Measurements from ENCODE around the gene FAM184B.

The FAM184B gene

DNA sequence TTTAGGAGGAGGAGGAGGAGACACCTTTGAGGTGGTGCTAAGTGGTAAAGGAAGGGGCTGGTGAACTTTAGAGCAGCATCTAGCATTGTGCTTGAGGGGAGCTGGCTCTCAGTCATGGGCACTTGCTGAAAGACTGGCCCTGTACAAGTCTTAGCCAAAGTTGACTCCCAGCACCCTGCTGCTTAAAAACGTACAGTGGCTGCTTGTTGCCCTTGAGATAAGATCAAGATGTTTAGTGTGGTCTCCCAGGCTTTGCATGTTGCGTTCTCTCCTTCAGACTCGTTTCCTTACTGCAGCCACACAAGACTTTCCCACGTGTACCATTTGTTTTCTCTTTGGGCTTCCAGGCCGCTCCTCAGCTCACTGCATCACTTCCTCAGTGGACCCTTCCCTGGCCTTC lies 165.1 kb downstream of the FAM184B start:
- H3K27me3 ChIP-seq (ENCODE audit: insufficient read depth, low read length): no peaks in the 10 kb centered on the region
- peak overlapping the region; percentile 16; the same call in 1 of the 2 replicates for H3K4me2 ChIP-seq (ENCODE audit: low read length)
- peaks cover 15% of the 10 kb centered on the region; the same call in 1 of the 2 replicates for H3K36me3 ChIP-seq (ENCODE audit: insufficient read depth, low read length)
- no peak overlapping the region for H3K4me3 ChIP-seq (ENCODE audit: low read depth, low read length, poor library complexity, severe bottlenecking)
- H3K79me2 ChIP-seq (ENCODE audit: insufficient read depth, low read length): peaks cover 33% of the 10 kb centered on the region
- H3F3A ChIP-seq (ENCODE audit: insufficient read depth, low read length): no peaks in the 10 kb centered on the region
- TF ChIP-seq, protein P1, sequence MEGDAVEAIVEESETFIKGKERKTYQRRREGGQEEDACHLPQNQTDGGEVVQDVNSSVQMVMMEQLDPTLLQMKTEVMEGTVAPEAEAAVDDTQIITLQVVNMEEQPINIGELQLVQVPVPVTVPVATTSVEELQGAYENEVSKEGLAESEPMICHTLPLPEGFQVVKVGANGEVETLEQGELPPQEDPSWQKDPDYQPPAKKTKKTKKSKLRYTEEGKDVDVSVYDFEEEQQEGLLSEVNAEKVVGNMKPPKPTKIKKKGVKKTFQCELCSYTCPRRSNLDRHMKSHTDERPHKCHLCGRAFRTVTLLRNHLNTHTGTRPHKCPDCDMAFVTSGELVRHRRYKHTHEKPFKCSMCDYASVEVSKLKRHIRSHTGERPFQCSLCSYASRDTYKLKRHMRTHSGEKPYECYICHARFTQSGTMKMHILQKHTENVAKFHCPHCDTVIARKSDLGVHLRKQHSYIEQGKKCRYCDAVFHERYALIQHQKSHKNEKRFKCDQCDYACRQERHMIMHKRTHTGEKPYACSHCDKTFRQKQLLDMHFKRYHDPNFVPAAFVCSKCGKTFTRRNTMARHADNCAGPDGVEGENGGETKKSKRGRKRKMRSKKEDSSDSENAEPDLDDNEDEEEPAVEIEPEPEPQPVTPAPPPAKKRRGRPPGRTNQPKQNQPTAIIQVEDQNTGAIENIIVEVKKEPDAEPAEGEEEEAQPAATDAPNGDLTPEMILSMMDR (IDR thresholded peaks at IDR 0.05; ENCODE audit: low read length): no peak
- no peak for TF ChIP-seq EZH2 (IDR thresholded peaks at IDR 0.05; ENCODE audit: borderline replicate concordance, low read length)
- H2AFZ ChIP-seq (ENCODE audit: low read length): no peak overlapping the region
- H3K9me2 ChIP-seq (ENCODE audit: low read depth, low read length): no peaks in the 10 kb centered on the region
- H4K20me1 ChIP-seq (ENCODE audit: insufficient read depth, low read length): no peaks in the 10 kb centered on the region
- no peaks in the 10 kb centered on the region for H3K9me3 ChIP-seq (ENCODE audit: low read length)
- peaks cover 15% of the 10 kb centered on the region for H3K4me1 ChIP-seq (ENCODE audit: insufficient read depth, low read length, severe bottlenecking)
- no peak overlapping the region for H3K27ac ChIP-seq (ENCODE audit: low read depth, low read length, poor library complexity, severe bottlenecking)
- no peak overlapping the region for H3K9ac ChIP-seq (ENCODE audit: low read length)

DNA sequence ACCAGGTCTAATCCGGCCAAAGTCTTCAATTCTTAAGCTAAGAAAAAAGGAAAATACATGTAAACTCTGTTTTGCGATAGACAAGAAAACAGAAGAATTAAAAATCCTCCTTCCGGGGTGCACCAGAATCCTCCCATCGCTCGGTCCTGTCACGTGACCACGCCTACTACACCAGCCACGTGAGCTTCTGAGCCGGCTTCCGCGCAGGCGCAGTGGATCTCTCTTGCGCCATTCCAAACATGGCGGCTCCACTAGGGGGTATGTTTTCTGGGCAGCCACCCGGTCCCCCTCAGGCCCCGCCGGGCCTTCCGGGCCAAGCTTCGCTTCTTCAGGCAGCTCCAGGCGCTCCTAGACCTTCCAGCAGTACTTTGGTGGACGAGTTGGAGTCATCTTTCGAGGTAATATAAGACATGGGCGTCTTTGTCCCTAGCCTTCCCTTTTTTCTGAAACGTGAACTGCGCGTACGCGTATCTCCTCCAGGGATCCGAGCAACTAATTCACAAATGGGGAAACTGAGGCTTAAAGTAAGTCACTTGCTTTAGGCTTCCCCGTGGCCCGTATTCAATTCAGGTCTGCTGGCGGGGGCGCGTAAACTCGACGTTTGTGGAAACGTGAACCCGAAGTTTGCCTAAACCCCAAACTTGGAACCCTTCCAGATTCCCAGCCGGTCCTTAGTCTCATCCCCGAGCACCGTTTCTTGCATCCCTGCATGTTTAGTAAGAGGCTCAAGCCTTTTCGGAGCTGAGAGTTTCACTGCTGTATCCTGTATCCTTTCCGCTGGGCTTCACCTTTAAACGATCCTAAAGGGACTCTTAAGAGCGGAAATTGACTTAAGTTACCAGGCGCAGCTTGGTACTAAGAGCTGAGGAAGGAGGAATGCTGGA lies 166.8 kb downstream of the FAM184B start, which contains the start of gene MED28:
Gene MED28, plus strand, starts transcription at position 226 of the 884 bp plus-strand sequence. Its CDS starts 14 bp downstream, at position 240.
- H3K9me2 ChIP-seq (ENCODE audit: low read depth, low read length): no peaks in the 10 kb centered on the region
- no peaks in the 10 kb centered on the region for H3K27me3 ChIP-seq (ENCODE audit: insufficient read depth, low read length)
- H3K4me2 ChIP-seq (ENCODE audit: low read length): peak within 1 kb of the TSS; percentile 89
- H3K9ac ChIP-seq (ENCODE audit: low read length): peak within 1 kb of the TSS; percentile 97
- no peaks in the 10 kb centered on the region for H4K20me1 ChIP-seq (ENCODE audit: insufficient read depth, low read length)
- H3K79me2 ChIP-seq (ENCODE audit: insufficient read depth, low read length): peaks cover 33% of the 10 kb centered on the region
- H3K27ac ChIP-seq (ENCODE audit: low read depth, low read length, poor library complexity, severe bottlenecking): peak within 1 kb of the TSS; percentile 10
- no peak for TF ChIP-seq EZH2 (IDR thresholded peaks at IDR 0.05; ENCODE audit: borderline replicate concordance, low read length)
- TF ChIP-seq, protein P1 (IDR thresholded peaks at IDR 0.05; ENCODE audit: low read length): no peak
- H3K9me3 ChIP-seq (ENCODE audit: low read length): no peaks in the 10 kb centered on the region
- H3F3A ChIP-seq (ENCODE audit: insufficient read depth, low read length): no peaks in the 10 kb centered on the region
- H3K4me1 ChIP-seq (ENCODE audit: insufficient read depth, low read length, severe bottlenecking): peaks cover 15% of the 10 kb centered on the region
- peak within 1 kb of the TSS; percentile 89; the same call in 1 of the 2 replicates for H2AFZ ChIP-seq (ENCODE audit: low read length)
- peak within 1 kb of the TSS; percentile 96 for H3K4me3 ChIP-seq (ENCODE audit: low read depth, low read length, poor library complexity, severe bottlenecking)
- peaks cover 12% of the 10 kb centered on the region; the same call in 1 of the 2 replicates for H3K36me3 ChIP-seq (ENCODE audit: insufficient read depth, low read length)

DNA sequence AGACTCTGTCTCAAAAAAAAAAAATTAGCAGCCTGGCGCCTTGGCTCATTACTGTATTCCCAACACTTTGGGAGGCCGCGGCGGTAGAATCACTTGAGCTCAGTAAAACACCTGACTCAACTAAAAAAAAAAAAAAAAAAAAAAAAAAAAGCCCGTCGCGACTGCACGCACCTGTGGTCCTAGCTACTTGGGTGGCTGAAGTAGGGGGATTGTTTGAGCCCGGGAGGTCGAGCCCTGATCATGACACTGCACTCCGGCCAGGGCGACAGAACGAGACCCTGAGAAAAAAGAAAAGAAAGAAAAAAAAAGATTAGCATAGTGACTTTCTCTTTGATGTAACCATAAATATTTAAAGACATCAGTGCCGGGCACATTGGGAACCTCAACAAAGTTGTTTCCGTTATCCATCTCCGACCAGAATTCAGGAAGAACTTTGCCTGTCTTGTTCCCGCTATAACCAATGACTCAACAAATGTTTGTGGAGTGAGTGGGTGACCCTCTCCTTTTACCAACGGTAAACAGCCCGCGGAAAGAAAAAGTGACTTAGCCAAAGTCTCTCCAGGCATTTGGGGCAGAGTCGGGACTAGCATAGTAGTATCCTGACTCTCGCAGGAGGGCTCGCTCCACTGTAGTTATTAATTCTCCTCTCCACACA lies 167.5 kb downstream of the FAM184B start:
- Histone ChIP-seq H3K4me3 (ENCODE audit: low read depth, low read length, poor library complexity, severe bottlenecking) (peak overlapping the region; percentile 96), H3K9me2 (ENCODE audit: low read depth, low read length) (no peaks in the 10 kb centered on the region), H3K9me3 (ENCODE audit: low read length) (no peaks in the 10 kb centered on the region), H4K20me1 (ENCODE audit: insufficient read depth, low read length) (no peaks in the 10 kb centered on the region), H3F3A (ENCODE audit: insufficient read depth, low read length) (no peaks in the 10 kb centered on the region), H3K27ac (ENCODE audit: low read depth, low read length, poor library complexity, severe bottlenecking) (peak overlapping the region; percentile 10), H3K27me3 (ENCODE audit: insufficient read depth, low read length) (no peaks in the 10 kb centered on the region), H3K36me3 (ENCODE audit: insufficient read depth, low read length) (peaks cover 5% of the 10 kb centered on the region; the same call in 1 of the 2 replicates), H3K9ac (ENCODE audit: low read length) (peak overlapping the region; percentile 97), H3K4me2 (ENCODE audit: low read length) (peak overlapping the region; percentile 89), H3K79me2 (ENCODE audit: insufficient read depth, low read length) (peaks cover 33% of the 10 kb centered on the region), H3K4me1 (ENCODE audit: insufficient read depth, low read length, severe bottlenecking) (peaks cover 15% of the 10 kb centered on the region), H2AFZ (ENCODE audit: low read length) (peak overlapping the region; percentile 89; the same call in 1 of the 2 replicates)
- TF ChIP-seq EZH2 (IDR thresholded peaks at IDR 0.05; ENCODE audit: borderline replicate concordance, low read length): no peak
- TF ChIP-seq, protein P1 (IDR thresholded peaks at IDR 0.05; ENCODE audit: low read length): no peak
